Osteoblast (primary cell): ENCODE results near the gene ZNF19. TPM values are rescaled to one million over a fixed set of nuclear protein-coding genes. Genes with fewer than 3 reads are reported as not detected.

Experiments used
- DNase-seq: peaks from one replicate; pipeline ENCODE4 v3.0.0; 2011; ENCODE audit warnings: low spot score, mixed read lengths; ENCODE audit not compliant: insufficient read length; ENCODE audit errors: missing footprints
- H2AFZ ChIP-seq: 2 replicates; pipeline ENCODE4 v1.6.0; 2011; ENCODE audit warnings: mild to moderate bottlenecking, low read length
- H3K27ac ChIP-seq: 2 replicates; pipeline ENCODE4 v1.5.1; 2011; ENCODE audit warnings: mild to moderate bottlenecking, low read depth, low read length, moderate library complexity
- H3K27me3 ChIP-seq: 2 replicates; pipeline ENCODE4 v1.6.0; 2012; ENCODE audit warnings: mild to moderate bottlenecking, control low read depth, inconsistent platforms, low read length, moderate library complexity; ENCODE audit not compliant: insufficient read depth
- H3K36me3 ChIP-seq: 2 replicates; pipeline ENCODE4 v1.5.1; 2011; ENCODE audit warnings: mild to moderate bottlenecking, low read length, control low read depth, moderate library complexity; ENCODE audit not compliant: insufficient read depth
- H3K4me1 ChIP-seq: 2 replicates; pipeline ENCODE4 v1.5.1; 2011; ENCODE audit warnings: mild to moderate bottlenecking, low read length, control low read depth, moderate library complexity; ENCODE audit not compliant: insufficient read depth
- H3K4me2 ChIP-seq: 2 replicates; pipeline ENCODE4 v1.6.0; 2011; ENCODE audit warnings: mild to moderate bottlenecking, low read length; ENCODE audit not compliant: insufficient read depth
- H3K4me3 ChIP-seq: fragments of 200-600 bp; sonication (generic); 3 replicates; pipeline ENCODE4 v1.5.1; 2012; ENCODE audit warnings: mild to moderate bottlenecking, low read length, inconsistent platforms; ENCODE audit not compliant: insufficient read depth
- H3K79me2 ChIP-seq: 2 replicates; pipeline ENCODE4 v1.6.0; 2012; ENCODE audit warnings: mild to moderate bottlenecking, low read length, control low read depth, inconsistent platforms; ENCODE audit not compliant: insufficient read depth
- H3K9me3 ChIP-seq: 2 replicates; pipeline ENCODE4 v1.5.1; 2011; ENCODE audit warnings: low read depth, low read length, control low read depth
- H4K20me1 ChIP-seq: 2 replicates; pipeline ENCODE4 v1.6.0; 2012; ENCODE audit warnings: mild to moderate bottlenecking, low read length, control low read depth; ENCODE audit not compliant: insufficient read depth
- total RNA-seq: library from RNA; depleted of rRNA; stranded (reverse); fragments of >200 nt; gene quantifications from 2 replicates; pipeline ENCODE4 v1.2.3, GENCODE V29; 2012
- TF ChIP-seq, protein P1 (sequence below): IDR thresholded peaks from 2 replicates; pipeline ENCODE4 v1.5.1; 2011; ENCODE audit warnings: mild to moderate bottlenecking, low read depth, low read length, moderate library complexity; ENCODE audit errors: extremely low read depth

Gene ZNF19
- total RNA-seq, 1 donor: 6.5 TPM

DNA sequence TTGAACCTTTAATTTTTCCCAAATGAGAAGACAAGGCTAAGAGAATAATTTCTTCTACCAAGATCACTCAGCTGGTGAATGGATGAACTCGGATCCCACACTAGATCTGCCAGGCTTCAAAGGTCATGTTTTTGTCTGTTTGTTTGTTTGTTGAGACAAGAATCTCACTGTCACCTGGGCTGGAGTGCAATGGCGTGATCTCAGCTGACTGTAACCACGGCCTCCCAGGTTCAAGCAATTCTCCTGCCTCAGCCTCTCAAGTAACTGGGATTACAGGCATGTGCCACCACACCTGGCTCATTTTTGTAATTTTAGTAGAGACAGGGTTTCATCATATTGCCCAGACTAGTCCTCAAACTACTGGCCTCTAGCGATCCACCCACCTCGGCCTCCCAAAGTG is 6.6 kb downstream of the ZNF19 start:
- Histone ChIP-seq H3K27me3 (no peaks in the 10 kb centered on the region), H3K36me3 (peaks cover 3% of the 10 kb centered on the region), H3K4me1 (peaks cover 8% of the 10 kb centered on the region), H3K79me2 (peaks cover 3% of the 10 kb centered on the region), H3K4me2 (no peak overlapping the region), H3K4me3 (no peak overlapping the region), H2AFZ (no peak overlapping the region), H3K27ac (no peak overlapping the region), H4K20me1 (no peaks in the 10 kb centered on the region), H3K9me3 (no peaks in the 10 kb centered on the region)
- DNase-seq: no peak
- TF ChIP-seq, protein P1, sequence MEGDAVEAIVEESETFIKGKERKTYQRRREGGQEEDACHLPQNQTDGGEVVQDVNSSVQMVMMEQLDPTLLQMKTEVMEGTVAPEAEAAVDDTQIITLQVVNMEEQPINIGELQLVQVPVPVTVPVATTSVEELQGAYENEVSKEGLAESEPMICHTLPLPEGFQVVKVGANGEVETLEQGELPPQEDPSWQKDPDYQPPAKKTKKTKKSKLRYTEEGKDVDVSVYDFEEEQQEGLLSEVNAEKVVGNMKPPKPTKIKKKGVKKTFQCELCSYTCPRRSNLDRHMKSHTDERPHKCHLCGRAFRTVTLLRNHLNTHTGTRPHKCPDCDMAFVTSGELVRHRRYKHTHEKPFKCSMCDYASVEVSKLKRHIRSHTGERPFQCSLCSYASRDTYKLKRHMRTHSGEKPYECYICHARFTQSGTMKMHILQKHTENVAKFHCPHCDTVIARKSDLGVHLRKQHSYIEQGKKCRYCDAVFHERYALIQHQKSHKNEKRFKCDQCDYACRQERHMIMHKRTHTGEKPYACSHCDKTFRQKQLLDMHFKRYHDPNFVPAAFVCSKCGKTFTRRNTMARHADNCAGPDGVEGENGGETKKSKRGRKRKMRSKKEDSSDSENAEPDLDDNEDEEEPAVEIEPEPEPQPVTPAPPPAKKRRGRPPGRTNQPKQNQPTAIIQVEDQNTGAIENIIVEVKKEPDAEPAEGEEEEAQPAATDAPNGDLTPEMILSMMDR: no peak

GRCh38 chr16:71480956-71481355 is 8.2 kb downstream of the ZNF19 start:
- DNase-seq: no peak
- H3K36me3 ChIP-seq: peaks cover 15% of the 10 kb centered on the region
- H3K9me3 ChIP-seq: peaks cover 7% of the 10 kb centered on the region
- no peak overlapping the region for H3K4me2 ChIP-seq
- no peak overlapping the region for H2AFZ ChIP-seq
- TF ChIP-seq, protein P1: no peak
- H3K27ac ChIP-seq: no peak overlapping the region
- no peak overlapping the region for H3K4me3 ChIP-seq
- H3K27me3 ChIP-seq: no peaks in the 10 kb centered on the region
- peaks cover 3% of the 10 kb centered on the region for H3K79me2 ChIP-seq
- peaks cover 8% of the 10 kb centered on the region for H3K4me1 ChIP-seq
- H4K20me1 ChIP-seq: no peaks in the 10 kb centered on the region

DNA sequence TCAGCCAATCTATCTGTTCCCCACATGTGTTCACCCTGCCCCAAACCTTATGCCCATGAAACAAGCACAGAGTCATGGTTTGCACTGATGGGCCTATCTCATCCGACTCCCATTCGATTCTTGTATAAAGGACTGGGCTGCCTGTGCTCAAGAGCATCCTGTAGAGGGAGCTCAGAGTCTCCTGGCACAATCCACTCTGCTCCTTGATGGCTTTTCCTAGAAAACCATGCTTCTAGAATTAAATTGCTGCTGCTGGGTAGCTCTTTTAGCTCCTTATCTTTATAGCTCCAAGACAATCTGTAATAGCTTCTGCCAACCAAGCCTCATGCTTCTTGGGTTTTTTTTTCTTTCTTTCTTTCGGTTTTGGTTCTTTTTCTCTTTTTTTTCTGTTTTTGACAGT is 9.7 kb downstream of the ZNF19 start:
- TF ChIP-seq, protein P1: peak; percentile 62
- peaks cover 3% of the 10 kb centered on the region for H3K79me2 ChIP-seq
- peaks cover 11% of the 10 kb centered on the region for H3K9me3 ChIP-seq
- no peak for DNase-seq
- H2AFZ ChIP-seq: no peak overlapping the region
- H3K27me3 ChIP-seq: no peaks in the 10 kb centered on the region
- H3K27ac ChIP-seq: no peak overlapping the region
- peaks cover 23% of the 10 kb centered on the region for H3K36me3 ChIP-seq
- H3K4me2 ChIP-seq: no peak overlapping the region
- H3K4me1 ChIP-seq: peaks cover 14% of the 10 kb centered on the region
- H4K20me1 ChIP-seq: no peaks in the 10 kb centered on the region
- H3K4me3 ChIP-seq: no peak overlapping the region

DNA sequence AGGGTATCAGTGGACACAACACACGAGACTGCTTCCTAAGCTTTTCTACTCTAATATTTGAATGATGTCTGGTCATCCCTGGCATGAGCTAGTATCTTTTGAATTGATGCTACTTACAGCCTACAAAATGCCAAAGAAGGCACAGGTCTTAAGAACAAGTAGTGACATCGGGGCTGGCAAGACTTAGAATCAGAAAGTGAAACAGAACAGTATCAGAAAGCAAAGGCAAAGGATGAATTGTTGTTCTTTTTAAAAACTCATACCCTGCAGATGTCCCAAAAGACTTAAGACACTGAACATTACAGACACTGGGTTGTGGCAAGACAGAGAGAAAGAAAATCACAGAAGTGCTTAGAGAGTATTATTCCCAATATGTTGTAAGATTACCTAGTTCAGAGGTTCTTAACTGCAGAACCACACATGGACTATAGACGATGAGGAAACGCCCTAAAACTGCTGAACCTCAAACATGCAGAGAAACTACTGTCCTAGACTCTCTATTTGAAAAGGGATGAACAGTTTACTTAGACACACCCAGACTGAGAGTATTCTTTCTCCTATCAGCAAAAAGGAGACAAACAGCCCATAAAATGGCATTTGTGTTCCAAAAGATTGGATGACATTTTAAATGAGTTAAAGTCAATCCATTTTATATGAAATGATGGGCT is 12.5 kb downstream of the ZNF19 start:
- Histone ChIP-seq H3K4me3 (no peak overlapping the region), H3K9me3 (peaks cover 11% of the 10 kb centered on the region), H3K4me2 (no peak overlapping the region), H3K36me3 (peaks cover 23% of the 10 kb centered on the region), H3K79me2 (no peaks in the 10 kb centered on the region), H3K27ac (no peak overlapping the region), H4K20me1 (no peaks in the 10 kb centered on the region), H3K4me1 (peaks cover 18% of the 10 kb centered on the region), H2AFZ (no peak overlapping the region), H3K27me3 (no peaks in the 10 kb centered on the region)
- no peak for DNase-seq
- TF ChIP-seq, protein P1: no peak
